GM12865 (cell line): ENCODE data around the gene TMEM120B.

Source experiments
- DNase-seq: peaks from one replicate; pipeline ENCODE4 v3.0.0; 2010; ENCODE audit warnings: low read depth
- H3K4me3 ChIP-seq: 2 replicates; pipeline ENCODE4 v1.5.1; 2011; ENCODE audit warnings: mild to moderate bottlenecking, low read depth, low read length, control low read depth
- CTCF ChIP-seq: IDR thresholded peaks from 2 replicates; pipeline ENCODE4 v1.5.1; 2011; ENCODE audit warnings: low read length, control low read depth, low read depth, inconsistent platforms; ENCODE audit not compliant: insufficient read depth; ENCODE audit errors: missing control alignments

The TMEM120B gene

GRCh38 chr12:121767525-121768016, 55.0 kb downstream of the TMEM120B start:
- no peak for DNase-seq
- H3K4me3 ChIP-seq = no peak overlapping the region
- no peak for TF ChIP-seq CTCF

- H3K4me3 ChIP-seq = no peak overlapping the region
- DNase-seq = no peak
- no peak for TF ChIP-seq CTCF
Measured at GRCh38 chr12:121769297-121769830, 56.8 kb downstream of the TMEM120B start.

DNA sequence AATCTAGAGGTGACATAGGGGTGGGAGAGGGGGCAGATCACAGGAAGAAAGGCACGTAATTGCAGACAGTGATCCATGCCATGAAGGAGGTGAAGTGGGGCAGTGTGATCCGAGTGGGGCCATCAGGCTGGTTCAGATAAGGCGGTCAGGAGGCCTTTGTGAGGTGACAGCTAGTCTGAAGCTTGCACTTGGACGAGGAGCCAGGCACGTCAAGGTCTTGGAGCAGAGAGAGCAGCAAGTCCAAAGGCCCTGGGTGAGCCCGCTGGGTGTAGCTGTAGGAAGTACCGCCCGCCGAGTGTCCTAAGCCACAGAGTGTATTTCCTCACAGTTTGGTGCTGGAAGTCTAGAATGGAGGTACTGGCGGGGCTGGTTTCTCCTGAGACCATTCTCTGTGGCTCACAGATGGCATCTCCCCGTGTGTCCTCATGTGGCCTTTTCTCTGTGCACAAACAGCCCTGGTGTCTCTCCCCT, 57.3 kb downstream of the TMEM120B start:
- DNase-seq = no peak
- no peak for TF ChIP-seq CTCF
- H3K4me3 ChIP-seq = no peak overlapping the region

- no peak overlapping the region for H3K4me3 ChIP-seq
- no peak for TF ChIP-seq CTCF
- DNase-seq = no peak
Measured at GRCh38 chr12:121770388-121770787, 57.8 kb downstream of the TMEM120B start.

DNA sequence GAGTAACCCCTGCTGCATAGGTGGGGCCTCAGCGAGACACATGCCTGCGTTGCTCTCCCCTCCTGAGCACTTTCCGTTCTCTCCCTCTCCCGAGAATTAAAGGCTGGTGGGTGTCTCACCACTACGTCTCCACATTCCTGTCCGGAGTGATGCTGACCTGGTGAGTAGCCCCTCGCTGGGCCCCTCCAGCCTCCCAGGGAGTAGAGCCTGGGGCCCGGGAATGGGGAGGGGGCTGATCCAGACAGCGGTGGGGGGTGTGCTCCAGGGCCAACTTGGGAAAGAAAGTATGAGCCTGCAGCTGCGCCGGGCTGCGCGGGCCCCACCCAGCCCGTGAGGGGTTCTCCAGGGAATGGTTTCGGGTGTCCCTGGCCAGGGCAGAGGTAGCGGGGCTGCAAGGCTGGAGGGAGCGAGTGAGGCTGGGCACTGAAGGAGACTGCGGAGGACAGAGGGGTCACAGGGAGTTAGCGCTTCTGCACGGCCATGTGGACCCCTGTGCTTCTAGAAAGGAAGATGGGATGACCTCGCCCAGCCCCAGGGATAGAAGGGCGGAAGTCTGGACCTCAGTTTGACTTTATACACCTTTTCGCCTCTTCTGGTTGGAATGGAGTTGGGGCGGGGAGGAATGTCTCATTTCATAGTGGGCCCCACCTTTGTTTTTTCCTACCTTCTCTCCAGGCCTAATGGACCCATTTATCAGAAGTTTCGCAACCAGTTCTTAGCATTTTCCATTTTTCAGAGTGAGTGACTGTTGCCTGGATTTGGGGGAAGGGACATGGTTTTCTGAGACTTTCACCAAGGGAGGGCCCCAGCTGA, 58.5 kb downstream of the TMEM120B start:
- TF ChIP-seq CTCF = no peak
- no peak for DNase-seq
- H3K4me3 ChIP-seq = no peak overlapping the region

GRCh38 chr12:121773011-121773777, 60.6 kb downstream of the TMEM120B start:
- TF ChIP-seq CTCF = peak; percentile 87
- no peak overlapping the region for H3K4me3 ChIP-seq
- peak; percentile 90 for DNase-seq
